Heart left ventricle (tissue), 13 donors: ENCODE measurements around the gene BEAN1.

Experiments
- CTCF ChIP-seq, 12 donors: fragments of 200-600 bp; sonication (generic) in 4 of 12; IDR thresholded peaks; one replicate each; pipeline versions ENCODE4 v1.5.0 to v1.8.0; 2018 to 2022; ENCODE audit warnings: antibody characterized with exemption in 12 of 12, mild to moderate bottlenecking in 5 of 12
- POLR2A ChIP-seq, 2 donors: fragments of 450-650 bp; IDR thresholded peaks; one replicate each; pipeline ENCODE4 v1.6.1; 2017; ENCODE audit warnings: antibody characterized with exemption in 2 of 2, mild to moderate bottlenecking in 2 of 2, moderate library complexity in 2 of 2
- donor health status: ischemic (EF 13 %, LVEDD 7.1; RV severe dilation, severe dysfunction).
- donor health status: DM: no; HTN: yes; CAD: no.
- donor health status: DM: no; HTN: no; CAD: no.
- donor health status: ischemic (EF 25% LVEDD 6.9; RV normal size, moderate dysfunction).
- donor health status: ischemic (EF 25% LVEDD 5.7; RV mildly dilated, moderate dysfunction).
- donor health status: ischemic (EF 35%, LVEDD 5.7; RV mildly dilated, moderate dysfunction).
- donor health status: nonischemic (EF 11% LVEDD 7.7; RV severe dilation, severe dysfunction).
- donor health status: DM: yes; HTN: yes; CAD: no.
- donor health status: PGD.
- donor health status: ischemic (EF 29% LVEDD 5.4; RV normal size, mild dysfunction).
- donor health status: nonischemic (EF 23%, LVEDD 6.1; RV moderate dilation, normal function).

- TF ChIP-seq CTCF (IDR thresholded peaks at IDR 0.05) (no peak), POLR2A (IDR thresholded peaks at IDR 0.05) (no peak)
Observed at GRCh38 chr16:66460703-66461102, 33.6 kb downstream of the BEAN1 start.
